Adipose tissue (tissue), 3 donors: ENCODE results near the gene SLC30A7. TPM values are rescaled to one million over a fixed set of nuclear protein-coding genes. Genes with fewer than 3 reads are reported as not detected.

Source experiments
- polyA plus RNA-seq, 3 donors: library from polyadenylated mRNA; stranded (reverse); fragments of 200-250 nt; gene quantifications; one replicate each; pipeline ENCODE4 v1.2.3, GENCODE V29; 2013
- donor health status: healthy with polysubstance abuse.
- donor health status: Bipolar disorder and iron deficiency.
- donor health status: healthy.

Gene SLC30A7
- polyA plus RNA-seq, 3 donors = 1.8 to 5.3 (median 2.8) TPM

Other genes starting within 250 kb of the SLC30A7 start
- gene VCAM1, start 176.3 kb upstream of the SLC30A7 start, polyA plus RNA-seq = 10 to 100 TPM in 2 of 3 donors, 1 to 10 TPM in 1; 4.2 to 44.4 (median 26.7) TPM
- 10 to 100 TPM in 1 of 3 donors, 1 to 10 TPM in 2; 4.3 to 10.0 (median 6.4) TPM for gene EXTL2, start 1.2 kb upstream of the SLC30A7 start, polyA plus RNA-seq
- gene DPH5, start 129.7 kb downstream of the SLC30A7 start, polyA plus RNA-seq = 10 to 100 TPM; 20.6 to 33.4 (median 28.4) TPM